HepG2 (cell line): ENCODE data around the gene SERHL2. TPM values are rescaled to one million over a fixed set of nuclear protein-coding genes. Genes with fewer than 3 reads are reported as not detected.

Source experiments
- HCFC1 ChIP-seq: fragments of 150-350 bp; IDR thresholded peaks from 2 replicates; pipeline ENCODE4 v1.6.1; 2014; ENCODE audit warnings: low read depth, low read length
- JUNB ChIP-seq: sonication (generic); formaldehyde crosslinking; IDR thresholded peaks from 2 replicates; pipeline ENCODE4 v1.8.0; 2022; ENCODE audit warnings: missing genetic modification reagents, mild to moderate bottlenecking, borderline replicate concordance
- KDM2A ChIP-seq: sonication (generic); formaldehyde crosslinking; IDR thresholded peaks from 2 replicates; pipeline ENCODE4 v1.4.0; 2020; ENCODE audit warnings: low read depth, missing genetic modification reagents, borderline replicate concordance
- MIER3 ChIP-seq: IDR thresholded peaks from 2 replicates; pipeline ENCODE4 v1.6.1; 2016; ENCODE audit warnings: missing compliant biosample characterization, borderline replicate concordance
- NCOA2 ChIP-seq: sonication (generic); formaldehyde crosslinking; IDR thresholded peaks from 2 replicates; pipeline ENCODE4 v1.8.0; 2022; ENCODE audit warnings: inconsistent platforms
- RARA ChIP-seq: IDR thresholded peaks from 2 replicates; pipeline ENCODE4 v1.6.1; 2016; ENCODE audit warnings: missing genetic modification reagents, missing compliant biosample characterization
- RXRB ChIP-seq: IDR thresholded peaks from 2 replicates; pipeline ENCODE4 v1.6.1; 2016; ENCODE audit warnings: borderline replicate concordance, missing genetic modification reagents, missing compliant biosample characterization
- SAP130 ChIP-seq: IDR thresholded peaks from 2 replicates; pipeline ENCODE4 v1.6.1; 2016; ENCODE audit warnings: low read depth
- TMF1 ChIP-seq: sonication (generic); formaldehyde crosslinking; IDR thresholded peaks from 2 replicates; pipeline ENCODE4 v1.8.1; 2022; ENCODE audit warnings: low read depth, missing genetic modification reagents
- ZBTB21 ChIP-seq: sonication (generic); formaldehyde crosslinking; IDR thresholded peaks from 2 replicates; pipeline ENCODE4 v1.4.0; 2020; ENCODE audit warnings: missing genetic modification reagents
- ZFP41 ChIP-seq: sonication (generic); formaldehyde crosslinking; IDR thresholded peaks from 2 replicates; pipeline ENCODE4 v1.4.0; 2020; ENCODE audit warnings: mild to moderate bottlenecking, missing genetic modification reagents, borderline replicate concordance
- ZNF337 ChIP-seq: sonication (generic); formaldehyde crosslinking; IDR thresholded peaks from 2 replicates; pipeline ENCODE4 v1.5.1; 2020; ENCODE audit warnings: missing genetic modification reagents, low read depth, mild to moderate bottlenecking, borderline replicate concordance
- ZNF451 ChIP-seq: sonication (generic); formaldehyde crosslinking; IDR thresholded peaks from 2 replicates; pipeline ENCODE4 v1.5.0; 2020; ENCODE audit warnings: mild to moderate bottlenecking, missing genetic modification reagents
- ZNF510 ChIP-seq: sonication (generic); formaldehyde crosslinking; IDR thresholded peaks from 2 replicates; pipeline ENCODE4 v1.4.0; 2020; ENCODE audit warnings: low read depth, mild to moderate bottlenecking, missing genetic modification reagents
- ZNF75D ChIP-seq: sonication (generic); formaldehyde crosslinking; IDR thresholded peaks from 2 replicates; pipeline ENCODE4 v1.8.1; 2023; ENCODE audit warnings: missing genetic modification reagents, mild to moderate bottlenecking, borderline replicate concordance
- ZNF780A ChIP-seq: sonication (generic); formaldehyde crosslinking; IDR thresholded peaks from 2 replicates; pipeline ENCODE4 v1.8.0; 2022; ENCODE audit warnings: mild to moderate bottlenecking, missing genetic modification reagents, moderate library complexity
- polyA plus RNA-seq, 8 experiments: library from polyadenylated mRNA; depleted of rRNA in 3 of 8; stranded (reverse) in 7 of 8; unstranded in 1 of 8; fragments of >200 nt; fragmentation: Illumina TruSeq in 4 of 8; extraction: Trizol in 4 of 8; gene quantifications; 2 replicates each; pipeline versions ENCODE4 v1.2.1 to v1.2.3, GENCODE V29; 2011 to 2016; ENCODE audit warnings: low read depth in 4 of 8, missing spikeins in 1 of 8, mixed read lengths in 1 of 8; ENCODE audit not compliant: insufficient read depth in 1 of 8
- total RNA-seq, 5 experiments: library from RNA; depleted of rRNA; stranded (reverse); fragments of >200 nt; fragmentation: Illumina TruSeq; extraction: Trizol; gene quantifications; 2 replicates each; pipeline ENCODE4 v1.2.3, GENCODE V29; 2016; ENCODE audit warnings: low read depth in 1 of 5
- TF ChIP-seq, protein P1 (sequence below): sonication (generic); formaldehyde crosslinking; IDR thresholded peaks from 2 replicates; pipeline ENCODE4 v1.8.0; 2022; ENCODE audit warnings: mild to moderate bottlenecking, missing genetic modification reagents, moderate library complexity
- TF ChIP-seq, protein P2 (sequence below): sonication (generic); formaldehyde crosslinking; IDR thresholded peaks from 2 replicates; pipeline ENCODE4 v1.5.0; 2020; ENCODE audit warnings: mild to moderate bottlenecking, missing genetic modification reagents, borderline replicate concordance
- TF ChIP-seq, protein P3 (sequence below): sonication (generic); formaldehyde crosslinking; IDR thresholded peaks from 2 replicates; pipeline ENCODE4 v1.4.0; 2020; ENCODE audit warnings: missing genetic modification reagents
- TF ChIP-seq, protein P4 (sequence below): IDR thresholded peaks from 2 replicates; pipeline ENCODE4 v1.6.1; 2018; ENCODE audit warnings: missing genetic modification reagents, mild to moderate bottlenecking, missing compliant biosample characterization

SERHL2 gene
- total and polyA plus RNA-seq, 2 of the 13 experiments (the other 11 are each of a cell fraction or from before 2014, with no cell fraction given) = 1.0 to 1.8 TPM

DNA sequence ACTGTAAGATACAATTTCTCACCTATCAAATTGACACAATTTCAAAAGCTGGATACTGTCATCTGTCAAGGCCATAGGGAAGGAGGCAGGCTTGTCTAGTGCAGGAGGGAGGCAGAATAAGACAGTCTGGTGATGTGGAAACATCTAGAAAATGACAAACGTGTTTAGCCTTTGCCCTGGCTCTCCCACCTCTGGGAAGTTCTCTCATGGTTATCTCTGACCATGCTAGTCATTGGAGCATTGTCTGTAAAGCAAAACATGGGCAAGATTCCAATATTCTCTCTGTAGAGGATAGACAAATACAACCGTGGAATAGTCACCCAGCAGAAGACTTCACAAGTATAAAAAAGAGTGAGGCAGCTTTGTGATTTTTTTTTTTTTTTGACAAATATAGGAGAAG lies 9.1 kb upstream of the SERHL2 start (continued):
- no peak for TF ChIP-seq ZNF510 (CRISPR knock-in tag)
- TF ChIP-seq JUNB = no peak
- peak; percentile 52; the same call in 1 of the 2 replicates for TF ChIP-seq RXRB (CRISPR knock-in tag)
- TF ChIP-seq SAP130 (CRISPR knock-in tag) = peak; percentile 42; the same call in 1 of the 2 replicates
- no peak for TF ChIP-seq ZNF337 (CRISPR knock-in tag)
- TF ChIP-seq, protein P1, sequence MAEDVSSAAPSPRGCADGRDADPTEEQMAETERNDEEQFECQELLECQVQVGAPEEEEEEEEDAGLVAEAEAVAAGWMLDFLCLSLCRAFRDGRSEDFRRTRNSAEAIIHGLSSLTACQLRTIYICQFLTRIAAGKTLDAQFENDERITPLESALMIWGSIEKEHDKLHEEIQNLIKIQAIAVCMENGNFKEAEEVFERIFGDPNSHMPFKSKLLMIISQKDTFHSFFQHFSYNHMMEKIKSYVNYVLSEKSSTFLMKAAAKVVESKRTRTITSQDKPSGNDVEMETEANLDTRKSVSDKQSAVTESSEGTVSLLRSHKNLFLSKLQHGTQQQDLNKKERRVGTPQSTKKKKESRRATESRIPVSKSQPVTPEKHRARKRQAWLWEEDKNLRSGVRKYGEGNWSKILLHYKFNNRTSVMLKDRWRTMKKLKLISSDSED (CRISPR knock-in tag) = no peak
- TF ChIP-seq MIER3 (CRISPR knock-in tag) = peak; percentile 47; the same call in 1 of the 2 replicates
- TF ChIP-seq, protein P2, sequence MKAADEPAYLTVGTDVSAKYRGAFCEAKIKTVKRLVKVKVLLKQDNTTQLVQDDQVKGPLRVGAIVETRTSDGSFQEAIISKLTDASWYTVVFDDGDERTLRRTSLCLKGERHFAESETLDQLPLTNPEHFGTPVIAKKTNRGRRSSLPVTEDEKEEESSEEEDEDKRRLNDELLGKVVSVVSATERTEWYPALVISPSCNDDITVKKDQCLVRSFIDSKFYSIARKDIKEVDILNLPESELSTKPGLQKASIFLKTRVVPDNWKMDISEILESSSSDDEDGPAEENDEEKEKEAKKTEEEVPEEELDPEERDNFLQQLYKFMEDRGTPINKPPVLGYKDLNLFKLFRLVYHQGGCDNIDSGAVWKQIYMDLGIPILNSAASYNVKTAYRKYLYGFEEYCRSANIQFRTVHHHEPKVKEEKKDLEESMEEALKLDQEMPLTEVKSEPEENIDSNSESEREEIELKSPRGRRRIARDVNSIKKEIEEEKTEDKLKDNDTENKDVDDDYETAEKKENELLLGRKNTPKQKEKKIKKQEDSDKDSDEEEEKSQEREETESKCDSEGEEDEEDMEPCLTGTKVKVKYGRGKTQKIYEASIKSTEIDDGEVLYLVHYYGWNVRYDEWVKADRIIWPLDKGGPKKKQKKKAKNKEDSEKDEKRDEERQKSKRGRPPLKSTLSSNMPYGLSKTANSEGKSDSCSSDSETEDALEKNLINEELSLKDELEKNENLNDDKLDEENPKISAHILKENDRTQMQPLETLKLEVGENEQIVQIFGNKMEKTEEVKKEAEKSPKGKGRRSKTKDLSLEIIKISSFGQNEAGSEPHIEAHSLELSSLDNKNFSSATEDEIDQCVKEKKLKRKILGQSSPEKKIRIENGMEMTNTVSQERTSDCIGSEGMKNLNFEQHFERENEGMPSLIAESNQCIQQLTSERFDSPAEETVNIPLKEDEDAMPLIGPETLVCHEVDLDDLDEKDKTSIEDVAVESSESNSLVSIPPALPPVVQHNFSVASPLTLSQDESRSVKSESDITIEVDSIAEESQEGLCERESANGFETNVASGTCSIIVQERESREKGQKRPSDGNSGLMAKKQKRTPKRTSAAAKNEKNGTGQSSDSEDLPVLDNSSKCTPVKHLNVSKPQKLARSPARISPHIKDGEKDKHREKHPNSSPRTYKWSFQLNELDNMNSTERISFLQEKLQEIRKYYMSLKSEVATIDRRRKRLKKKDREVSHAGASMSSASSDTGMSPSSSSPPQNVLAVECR = no peak
- TF ChIP-seq NCOA2 (CRISPR knock-in tag) = peak; percentile 34; the same call in 1 of the 2 replicates
- TF ChIP-seq, protein P3, sequence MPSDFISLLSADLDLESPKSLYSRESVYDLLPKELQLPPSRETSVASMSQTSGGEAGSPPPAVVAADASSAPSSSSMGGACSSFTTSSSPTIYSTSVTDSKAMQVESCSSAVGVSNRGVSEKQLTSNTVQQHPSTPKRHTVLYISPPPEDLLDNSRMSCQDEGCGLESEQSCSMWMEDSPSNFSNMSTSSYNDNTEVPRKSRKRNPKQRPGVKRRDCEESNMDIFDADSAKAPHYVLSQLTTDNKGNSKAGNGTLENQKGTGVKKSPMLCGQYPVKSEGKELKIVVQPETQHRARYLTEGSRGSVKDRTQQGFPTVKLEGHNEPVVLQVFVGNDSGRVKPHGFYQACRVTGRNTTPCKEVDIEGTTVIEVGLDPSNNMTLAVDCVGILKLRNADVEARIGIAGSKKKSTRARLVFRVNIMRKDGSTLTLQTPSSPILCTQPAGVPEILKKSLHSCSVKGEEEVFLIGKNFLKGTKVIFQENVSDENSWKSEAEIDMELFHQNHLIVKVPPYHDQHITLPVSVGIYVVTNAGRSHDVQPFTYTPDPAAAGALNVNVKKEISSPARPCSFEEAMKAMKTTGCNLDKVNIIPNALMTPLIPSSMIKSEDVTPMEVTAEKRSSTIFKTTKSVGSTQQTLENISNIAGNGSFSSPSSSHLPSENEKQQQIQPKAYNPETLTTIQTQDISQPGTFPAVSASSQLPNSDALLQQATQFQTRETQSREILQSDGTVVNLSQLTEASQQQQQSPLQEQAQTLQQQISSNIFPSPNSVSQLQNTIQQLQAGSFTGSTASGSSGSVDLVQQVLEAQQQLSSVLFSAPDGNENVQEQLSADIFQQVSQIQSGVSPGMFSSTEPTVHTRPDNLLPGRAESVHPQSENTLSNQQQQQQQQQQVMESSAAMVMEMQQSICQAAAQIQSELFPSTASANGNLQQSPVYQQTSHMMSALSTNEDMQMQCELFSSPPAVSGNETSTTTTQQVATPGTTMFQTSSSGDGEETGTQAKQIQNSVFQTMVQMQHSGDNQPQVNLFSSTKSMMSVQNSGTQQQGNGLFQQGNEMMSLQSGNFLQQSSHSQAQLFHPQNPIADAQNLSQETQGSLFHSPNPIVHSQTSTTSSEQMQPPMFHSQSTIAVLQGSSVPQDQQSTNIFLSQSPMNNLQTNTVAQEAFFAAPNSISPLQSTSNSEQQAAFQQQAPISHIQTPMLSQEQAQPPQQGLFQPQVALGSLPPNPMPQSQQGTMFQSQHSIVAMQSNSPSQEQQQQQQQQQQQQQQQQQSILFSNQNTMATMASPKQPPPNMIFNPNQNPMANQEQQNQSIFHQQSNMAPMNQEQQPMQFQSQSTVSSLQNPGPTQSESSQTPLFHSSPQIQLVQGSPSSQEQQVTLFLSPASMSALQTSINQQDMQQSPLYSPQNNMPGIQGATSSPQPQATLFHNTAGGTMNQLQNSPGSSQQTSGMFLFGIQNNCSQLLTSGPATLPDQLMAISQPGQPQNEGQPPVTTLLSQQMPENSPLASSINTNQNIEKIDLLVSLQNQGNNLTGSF (CRISPR knock-in tag) = no peak
- TF ChIP-seq, protein P4, sequence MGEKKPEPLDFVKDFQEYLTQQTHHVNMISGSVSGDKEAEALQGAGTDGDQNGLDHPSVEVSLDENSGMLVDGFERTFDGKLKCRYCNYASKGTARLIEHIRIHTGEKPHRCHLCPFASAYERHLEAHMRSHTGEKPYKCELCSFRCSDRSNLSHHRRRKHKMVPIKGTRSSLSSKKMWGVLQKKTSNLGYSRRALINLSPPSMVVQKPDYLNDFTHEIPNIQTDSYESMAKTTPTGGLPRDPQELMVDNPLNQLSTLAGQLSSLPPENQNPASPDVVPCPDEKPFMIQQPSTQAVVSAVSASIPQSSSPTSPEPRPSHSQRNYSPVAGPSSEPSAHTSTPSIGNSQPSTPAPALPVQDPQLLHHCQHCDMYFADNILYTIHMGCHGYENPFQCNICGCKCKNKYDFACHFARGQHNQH (CRISPR knock-in tag) = no peak
- peak; percentile 37; the same call in 1 of the 2 replicates for TF ChIP-seq RARA (CRISPR knock-in tag)
- TF ChIP-seq ZBTB21 (CRISPR knock-in tag) = no peak
- TF ChIP-seq KDM2A (CRISPR knock-in tag) = no peak
- no peak for TF ChIP-seq ZNF780A
- no peak for TF ChIP-seq TMF1
- TF ChIP-seq ZFP41 = no peak
- TF ChIP-seq ZNF451 (CRISPR knock-in tag) = no peak
- no peak for TF ChIP-seq ZNF75D (CRISPR knock-in tag)
- no peak for TF ChIP-seq HCFC1
